Measurements from ENCODE around the gene PRR5L. TPM values are rescaled to one million over a fixed set of nuclear protein-coding genes. Genes with fewer than 3 reads are reported as not detected.

The PRR5L gene
- total and polyA plus RNA-seq, 2 experiments from 2014 or later: 3.1 to 8.9 TPM

- no peak for TF ChIP-seq CTCF (conservative IDR thresholded peaks at IDR 0.05; ENCODE audit: low read depth in 2 of 2)
- TF ChIP-seq EZH2 (IDR thresholded peaks at IDR 0.05; ENCODE audit: low read depth, unreplicated experiment): no peak
- TF ChIP-seq ZNF114 (CRISPR knock-in tag; IDR thresholded peaks at IDR 0.05): no peak
- no peak for TF ChIP-seq NANOG (IDR thresholded peaks at IDR 0.05; ENCODE audit: borderline replicate concordance)
- no peak for TF ChIP-seq CREB1 (CRISPR knock-in tag; IDR thresholded peaks at IDR 0.05; ENCODE audit: low read depth)
- TF ChIP-seq STAT1 (IDR thresholded peaks at IDR 0.05; ENCODE audit: unreplicated experiment): no peak
- TF ChIP-seq JUNB (IDR thresholded peaks at IDR 0.05; ENCODE audit: unreplicated experiment): no peak
- no peak for TF ChIP-seq ZNF462 (CRISPR knock-in tag; IDR thresholded peaks at IDR 0.05)
- no peak for TF ChIP-seq EZH2phosphoT487 (IDR thresholded peaks at IDR 0.05; ENCODE audit: unreplicated experiment)
- no peak for TF ChIP-seq POLR2AphosphoS5 (IDR thresholded peaks at IDR 0.05; ENCODE audit: low read depth)
- TF ChIP-seq, protein P1, sequence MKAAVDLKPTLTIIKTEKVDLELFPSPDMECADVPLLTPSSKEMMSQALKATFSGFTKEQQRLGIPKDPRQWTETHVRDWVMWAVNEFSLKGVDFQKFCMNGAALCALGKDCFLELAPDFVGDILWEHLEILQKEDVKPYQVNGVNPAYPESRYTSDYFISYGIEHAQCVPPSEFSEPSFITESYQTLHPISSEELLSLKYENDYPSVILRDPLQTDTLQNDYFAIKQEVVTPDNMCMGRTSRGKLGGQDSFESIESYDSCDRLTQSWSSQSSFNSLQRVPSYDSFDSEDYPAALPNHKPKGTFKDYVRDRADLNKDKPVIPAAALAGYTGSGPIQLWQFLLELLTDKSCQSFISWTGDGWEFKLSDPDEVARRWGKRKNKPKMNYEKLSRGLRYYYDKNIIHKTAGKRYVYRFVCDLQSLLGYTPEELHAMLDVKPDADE (IDR thresholded peaks at IDR 0.05): no peak
- TF ChIP-seq, protein P2, sequence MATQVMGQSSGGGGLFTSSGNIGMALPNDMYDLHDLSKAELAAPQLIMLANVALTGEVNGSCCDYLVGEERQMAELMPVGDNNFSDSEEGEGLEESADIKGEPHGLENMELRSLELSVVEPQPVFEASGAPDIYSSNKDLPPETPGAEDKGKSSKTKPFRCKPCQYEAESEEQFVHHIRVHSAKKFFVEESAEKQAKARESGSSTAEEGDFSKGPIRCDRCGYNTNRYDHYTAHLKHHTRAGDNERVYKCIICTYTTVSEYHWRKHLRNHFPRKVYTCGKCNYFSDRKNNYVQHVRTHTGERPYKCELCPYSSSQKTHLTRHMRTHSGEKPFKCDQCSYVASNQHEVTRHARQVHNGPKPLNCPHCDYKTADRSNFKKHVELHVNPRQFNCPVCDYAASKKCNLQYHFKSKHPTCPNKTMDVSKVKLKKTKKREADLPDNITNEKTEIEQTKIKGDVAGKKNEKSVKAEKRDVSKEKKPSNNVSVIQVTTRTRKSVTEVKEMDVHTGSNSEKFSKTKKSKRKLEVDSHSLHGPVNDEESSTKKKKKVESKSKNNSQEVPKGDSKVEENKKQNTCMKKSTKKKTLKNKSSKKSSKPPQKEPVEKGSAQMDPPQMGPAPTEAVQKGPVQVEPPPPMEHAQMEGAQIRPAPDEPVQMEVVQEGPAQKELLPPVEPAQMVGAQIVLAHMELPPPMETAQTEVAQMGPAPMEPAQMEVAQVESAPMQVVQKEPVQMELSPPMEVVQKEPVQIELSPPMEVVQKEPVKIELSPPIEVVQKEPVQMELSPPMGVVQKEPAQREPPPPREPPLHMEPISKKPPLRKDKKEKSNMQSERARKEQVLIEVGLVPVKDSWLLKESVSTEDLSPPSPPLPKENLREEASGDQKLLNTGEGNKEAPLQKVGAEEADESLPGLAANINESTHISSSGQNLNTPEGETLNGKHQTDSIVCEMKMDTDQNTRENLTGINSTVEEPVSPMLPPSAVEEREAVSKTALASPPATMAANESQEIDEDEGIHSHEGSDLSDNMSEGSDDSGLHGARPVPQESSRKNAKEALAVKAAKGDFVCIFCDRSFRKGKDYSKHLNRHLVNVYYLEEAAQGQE (IDR thresholded peaks at IDR 0.05; ENCODE audit: unreplicated experiment): no peak
- TF ChIP-seq ZNF331 (CRISPR knock-in tag; IDR thresholded peaks at IDR 0.05; ENCODE audit: low read depth): no peak
- Histone ChIP-seq H3K79me2 (replicated peaks; ENCODE audit: insufficient read depth) (no peaks in the 10 kb centered on the region), H3K27ac (ENCODE audit: low read depth) (no peak overlapping the region), H3K4me2 (no peak overlapping the region), H4K20me1 (replicated peaks; ENCODE audit: insufficient read depth) (no peaks in the 10 kb centered on the region), H3K36me3 (ENCODE audit: insufficient read depth) (no peaks in the 10 kb centered on the region), H3K4me3 (no peak overlapping the region), H3F3A (replicated peaks; ENCODE audit: low read depth) (no peaks in the 10 kb centered on the region), H3K9me2 (ENCODE audit: insufficient read depth) (no peaks in the 10 kb centered on the region), H2AFZ (no peak overlapping the region), H3K27me3 (ENCODE audit: insufficient read depth) (no peaks in the 10 kb centered on the region), H3K4me1 (ENCODE audit: insufficient read depth) (no peaks in the 10 kb centered on the region)
- Mint-ChIP-seq H3K4me1 (peaks cover 9% of the 10 kb centered on the region; the same call in 2 of the 3 replicates), H3K27me3 (ENCODE audit: insufficient read depth, low read depth, poor library complexity) (peaks cover 2% of the 10 kb centered on the region), H3K4me3 (no peak overlapping the region), H3K27ac (no peak overlapping the region), H3K36me3 (ENCODE audit: low read depth) (peaks cover 3% of the 10 kb centered on the region; the same call in 1 of the 3 replicates), H3K9me3 (no peaks in the 10 kb centered on the region; the same call in 2 of the 3 replicates)
- DNase-seq (ENCODE audit: low spot score) (no peak), ATAC-seq (no peak)
Measured at GRCh38 chr11:36404831-36405230, 108.7 kb downstream of the PRR5L start.

Measured in GM23338 (cell line).